Sciatic nerve (tissue), 2 donors: ENCODE data around the gene WDR27. TPM values are rescaled to one million over a fixed set of nuclear protein-coding genes. Genes with fewer than 3 reads are reported as not detected.

ENCODE experiments used
- ATAC-seq: fragments of 200-7000 bp; cut with Tn5 transposase; one replicate; pipeline ENCODE4 v1.9.1; 2020; ENCODE audit warnings: mild to moderate bottlenecking, moderate library complexity
- DNase-seq: peaks from one replicate; pipeline ENCODE4 v3.0.0-alpha.2; 2020; ENCODE audit warnings: low spot score
- intact Hi-C: fragments of 100-400 bp; cut with DNase I; formaldehyde crosslinking; loops from one replicate; pipeline ENCODE4 v1.14.2; 2022
- total RNA-seq: library from RNA; stranded (reverse); fragmentation: NEBNext Ultra II Directional; extraction: Animal tissue kit (Norgen Biotek cat#: 25700); gene quantifications from one replicate; pipeline ENCODE4 v1.2.1, GENCODE V29; 2021
- donor health status: DM: no; HTN: no; CAD: no.
- donor health status: DM: no; HTN: no; CAD: no.

WDR27 gene
- 58.5 TPM for total RNA-seq

DNA sequence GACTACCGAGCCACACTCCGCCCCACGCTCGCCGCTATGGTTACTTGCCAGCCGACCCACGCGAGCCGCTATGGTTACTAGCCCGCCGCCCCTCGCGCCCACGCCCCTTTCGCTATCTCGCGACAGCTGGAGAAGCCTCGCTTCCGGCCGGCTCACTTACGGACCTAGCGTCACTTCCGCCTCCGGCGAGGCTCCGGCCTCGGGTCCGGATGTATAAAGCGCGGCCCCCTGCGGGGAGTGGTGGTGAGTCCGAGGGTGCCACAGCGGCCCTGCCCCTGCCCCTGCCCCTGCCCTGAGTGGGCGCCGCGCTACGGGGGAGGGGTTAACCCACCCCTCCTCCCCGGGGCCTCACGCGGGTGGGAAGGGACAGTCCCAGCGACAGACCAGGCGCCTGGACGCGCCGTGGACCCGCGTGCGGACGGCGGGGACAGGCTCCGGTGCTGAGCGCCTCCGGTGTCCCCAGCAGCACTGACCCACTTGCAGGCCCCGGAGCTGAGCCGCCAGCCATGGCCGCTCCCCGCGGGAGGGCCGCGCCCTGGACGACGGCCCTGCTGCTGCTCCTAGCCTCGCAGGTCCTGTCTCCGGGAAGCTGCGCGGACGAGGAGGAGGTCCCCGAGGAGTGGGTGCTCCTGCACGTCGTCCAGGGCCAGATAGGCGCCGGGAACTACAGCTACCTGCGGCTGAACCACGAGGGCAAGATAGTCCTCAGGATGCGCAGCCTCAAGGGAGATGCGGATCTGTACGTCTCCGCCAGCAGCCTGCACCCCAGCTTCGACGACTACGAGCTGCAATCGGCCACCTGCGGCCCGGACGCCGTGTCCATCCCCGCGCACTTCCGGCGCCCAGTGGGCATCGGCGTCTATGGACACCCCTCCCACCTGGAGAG, at the start of gene WDR27, which contains the start of gene C6orf120:
WDR27 (minus strand) TSS at position 76 of the 886 bp plus-strand sequence. CDS start 13,024 bp downstream, outside the sequence.
C6orf120 (plus strand) TSS at position 173 of the 886 bp plus-strand sequence; CDS start at position 507, 334 bp downstream.
- peak; percentile 99 for ATAC-seq
- intact Hi-C loops = no loop called here

DNA sequence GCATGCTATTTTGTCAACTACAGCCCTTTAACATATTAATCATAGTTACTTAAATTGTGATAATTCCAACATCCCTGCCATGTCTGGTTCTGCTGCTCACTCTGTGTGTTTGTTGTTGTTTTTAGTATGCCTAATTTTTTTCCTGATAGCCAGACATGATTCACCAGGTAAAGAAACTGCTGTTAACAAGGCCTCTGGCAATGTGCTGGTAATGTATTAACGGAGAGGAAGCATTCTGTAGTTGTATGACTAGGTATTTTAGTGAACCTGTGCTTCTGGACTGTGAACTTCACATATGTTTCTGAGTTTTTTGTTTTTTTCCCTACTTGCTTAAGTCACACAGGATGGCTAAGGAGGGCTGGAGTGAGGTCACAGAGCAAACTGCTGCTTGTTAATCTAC, 44.7 kb upstream of the WDR27 start:
- ATAC-seq (no peak), DNase-seq (no peak)
- intact Hi-C loops = no loop called here

More for the DNA sequence above, at the start of gene WDR27, which contains the start of gene C6orf120:
- DNase-seq = peak; percentile 98

DNA sequence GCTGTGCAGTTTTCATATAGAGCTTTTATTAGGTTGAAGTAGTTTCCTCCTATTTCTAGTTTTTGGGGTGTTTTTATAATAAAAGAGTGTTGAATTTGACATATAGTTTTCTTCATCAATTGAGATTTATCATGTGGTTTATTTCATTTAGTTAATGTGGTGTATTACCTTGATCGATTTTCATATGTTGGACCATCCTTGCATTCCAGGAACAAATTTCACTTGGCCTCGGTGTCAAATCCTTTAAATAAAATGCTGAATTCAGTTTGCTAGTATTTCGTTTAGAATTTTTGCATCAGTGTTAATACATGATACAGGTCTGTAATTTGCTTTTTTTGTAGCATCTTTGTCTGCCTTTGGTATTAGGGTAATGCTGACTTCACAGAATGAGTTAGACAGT, 43.6 kb upstream of the WDR27 start:
- DNase-seq (no peak), ATAC-seq (no peak)
- intact Hi-C loops = no loop called here

DNA sequence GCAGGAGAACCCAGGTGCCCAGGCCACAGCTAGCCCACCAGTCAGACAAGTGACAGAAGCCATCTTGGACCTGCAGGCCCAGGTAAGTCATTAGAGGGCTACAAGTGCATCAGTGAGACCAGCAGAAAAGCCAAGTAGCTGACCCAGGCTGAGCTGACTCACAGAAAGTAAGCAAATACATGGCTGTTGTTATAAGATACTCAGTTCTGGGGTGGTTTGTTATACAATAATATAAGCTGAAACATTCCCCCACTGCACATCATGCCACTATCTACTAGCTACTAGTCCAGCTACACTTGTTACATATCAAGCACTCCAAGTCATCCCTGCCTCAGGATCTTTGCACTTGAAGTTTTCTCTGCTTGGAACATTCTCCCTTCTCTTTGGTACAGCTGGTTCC, 39.5 kb upstream of the WDR27 start:
- ATAC-seq = no peak
- no peak for DNase-seq
- intact Hi-C loops = no loop called here

DNA sequence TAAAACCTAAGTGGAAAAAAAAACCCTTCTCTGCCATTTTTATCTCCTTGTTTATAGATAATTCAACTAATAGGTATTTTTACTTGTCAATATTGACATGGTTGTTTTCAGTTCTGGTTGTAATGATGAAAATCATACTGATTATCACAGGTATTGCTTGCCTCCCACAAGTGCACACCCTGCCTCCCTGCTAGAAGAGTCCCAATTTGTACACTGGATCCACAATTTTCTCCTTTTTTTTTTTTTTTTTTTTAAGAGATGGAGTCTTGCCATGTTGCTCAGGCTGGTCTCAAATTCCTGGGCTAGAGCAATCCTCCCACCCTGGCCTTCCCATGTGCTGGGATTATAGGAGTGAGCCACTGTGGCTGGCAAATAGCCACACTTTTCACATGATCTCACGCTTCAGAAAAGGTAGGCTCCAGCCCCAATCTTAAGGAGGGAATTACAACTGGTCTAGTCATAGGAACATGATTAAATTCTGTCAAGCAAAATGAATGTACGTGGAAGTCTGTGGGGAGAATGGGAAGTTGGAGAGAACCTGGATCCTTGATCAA, 37.2 kb upstream of the WDR27 start:
- intact Hi-C loops = no loop called here
- ATAC-seq (no peak), DNase-seq (no peak)

DNA sequence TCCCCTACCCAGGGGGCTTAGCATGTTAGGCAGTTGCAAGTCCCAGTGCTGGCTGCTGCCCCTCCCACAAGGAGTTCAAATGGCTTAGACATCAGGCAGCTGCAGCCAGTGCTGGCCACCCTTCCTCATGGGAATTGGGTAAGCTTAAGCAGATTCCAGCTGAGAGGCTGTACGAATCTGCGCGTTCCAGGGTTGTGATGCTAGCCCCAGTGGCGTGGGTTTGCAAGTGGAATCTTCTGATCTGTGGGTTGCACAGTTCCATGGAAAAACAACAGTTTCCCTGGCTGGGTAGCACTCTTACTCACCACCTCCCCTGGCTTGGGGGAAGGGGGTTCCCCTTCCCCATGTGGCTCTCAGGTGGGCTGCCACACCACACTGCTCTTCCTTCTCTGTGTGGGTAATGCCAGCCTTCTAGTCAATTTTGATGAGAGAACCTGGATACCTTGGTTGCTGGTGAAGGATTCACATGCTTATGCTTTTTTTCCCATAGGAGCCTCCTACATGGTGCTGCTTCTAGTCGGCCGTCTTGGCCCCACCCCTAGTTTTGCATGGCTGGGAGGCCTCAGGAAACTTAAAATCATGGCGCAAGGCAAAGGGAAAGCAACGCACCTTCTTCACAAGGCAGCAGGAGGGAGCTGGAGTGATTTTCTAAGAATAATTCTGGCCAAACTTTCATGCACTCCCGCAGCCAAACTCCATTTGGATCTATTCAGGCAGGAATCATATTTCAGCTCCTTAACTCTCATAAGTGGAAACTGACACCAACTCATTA, 36.6 kb upstream of the WDR27 start:
- DNase-seq (no peak), ATAC-seq (peak; percentile 32)
- intact Hi-C loops = no loop called here

DNA sequence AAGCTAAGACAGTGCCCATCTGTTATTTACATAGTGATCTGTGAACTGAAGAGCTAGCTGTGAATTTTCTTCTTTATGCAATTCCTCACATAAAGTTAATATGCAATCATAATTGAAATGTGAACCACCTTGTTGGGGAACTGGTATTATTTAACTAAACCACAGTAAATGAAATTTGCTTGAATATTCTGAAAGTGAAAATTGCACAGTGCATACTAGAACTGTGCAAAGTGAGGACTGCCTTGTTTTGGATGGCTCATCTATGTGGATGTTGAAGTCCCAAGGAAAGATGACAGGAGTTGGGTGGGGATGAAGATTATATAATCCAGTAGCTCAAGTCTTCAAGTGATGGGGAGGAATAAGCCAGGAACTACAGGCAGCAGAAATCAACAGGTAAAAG, 28.1 kb upstream of the WDR27 start:
- DNase-seq = no peak
- ATAC-seq = no peak
- intact Hi-C loops = no loop called here

DNA sequence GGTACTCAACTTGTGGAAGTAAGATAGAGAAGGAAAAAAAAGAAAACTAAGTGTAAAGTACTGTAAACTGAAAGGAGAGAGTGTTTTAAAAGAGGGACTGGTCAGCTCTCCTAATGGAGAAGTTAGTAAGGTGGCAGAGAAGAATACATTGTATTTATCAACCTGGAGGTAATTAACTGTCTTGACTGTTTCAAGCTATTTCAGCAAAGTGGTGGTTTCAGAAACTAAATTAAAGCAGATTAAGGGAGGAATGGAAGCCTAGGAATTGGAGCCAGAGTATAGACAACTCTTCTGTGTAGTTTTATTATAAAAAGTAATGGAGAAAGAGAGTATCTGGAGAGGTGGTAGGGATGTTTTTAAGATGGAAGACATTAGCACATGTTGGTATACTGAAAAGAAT, 25.1 kb upstream of the WDR27 start:
- ATAC-seq (no peak), DNase-seq (no peak)
- intact Hi-C loops = no loop called here

DNA sequence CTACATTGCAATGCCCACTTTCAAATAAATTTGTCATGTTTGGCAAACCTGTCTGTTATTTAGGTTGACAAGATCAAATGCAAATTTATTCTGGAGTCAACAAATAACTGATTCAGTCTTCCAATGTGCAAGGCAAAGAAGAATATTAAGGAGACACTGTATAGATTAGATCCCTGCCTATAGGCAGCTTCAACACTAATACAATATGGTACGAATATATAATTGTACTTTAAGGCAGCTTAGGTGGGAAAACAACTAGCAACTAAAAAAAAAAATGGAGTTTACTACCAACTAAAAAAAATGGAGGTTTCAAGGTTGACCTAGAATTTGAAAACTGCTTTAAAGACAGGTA, 24.2 kb upstream of the WDR27 start:
- intact Hi-C loops = no loop called here
- DNase-seq (no peak), ATAC-seq (no peak)

DNA sequence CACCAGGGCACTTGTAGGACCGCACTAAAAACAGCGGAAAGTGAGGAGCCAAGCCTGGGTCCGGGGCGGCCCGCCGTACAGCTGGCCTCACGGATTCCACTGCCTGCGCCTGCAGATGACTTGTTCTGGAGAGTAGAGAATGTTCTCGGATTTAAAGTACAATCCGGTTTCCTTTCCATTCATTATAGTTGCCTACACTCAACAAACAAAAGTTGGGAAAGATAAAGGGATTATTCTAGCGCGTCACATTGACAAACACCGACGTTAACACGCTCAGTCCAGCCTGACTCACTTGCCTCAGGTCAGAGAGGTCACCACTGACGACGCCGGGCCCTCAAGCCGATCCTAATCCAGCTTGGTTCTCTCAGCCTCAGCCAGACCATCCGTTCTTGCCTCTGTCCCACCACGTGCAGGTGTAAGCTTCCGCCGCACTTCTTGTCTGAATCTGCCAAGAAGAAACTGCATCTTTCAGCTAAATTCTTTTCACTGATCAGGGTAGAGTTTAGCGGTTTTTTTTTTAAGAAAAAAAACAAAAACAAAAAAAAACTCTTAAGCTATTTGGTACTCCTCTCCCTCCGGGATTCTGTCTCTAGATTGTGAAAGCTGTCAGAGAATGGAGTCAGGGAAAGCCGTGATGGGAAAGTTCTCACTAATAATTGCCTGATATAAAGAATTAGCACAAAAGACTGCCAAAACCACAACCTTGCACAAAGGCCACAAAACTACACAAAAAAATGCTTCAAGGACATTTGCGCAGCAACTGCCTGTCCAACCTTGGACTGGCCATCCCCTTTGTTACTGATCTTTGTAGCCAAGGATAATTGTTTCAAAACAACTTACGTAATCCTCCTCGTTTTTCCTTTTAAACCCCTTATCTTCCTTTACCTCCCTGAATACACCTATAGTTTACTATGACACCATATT, 23.6 kb upstream of the WDR27 start:
- DNase-seq (peak; percentile 78), ATAC-seq (peak; percentile 81)
- intact Hi-C loops = no loop called here

DNA sequence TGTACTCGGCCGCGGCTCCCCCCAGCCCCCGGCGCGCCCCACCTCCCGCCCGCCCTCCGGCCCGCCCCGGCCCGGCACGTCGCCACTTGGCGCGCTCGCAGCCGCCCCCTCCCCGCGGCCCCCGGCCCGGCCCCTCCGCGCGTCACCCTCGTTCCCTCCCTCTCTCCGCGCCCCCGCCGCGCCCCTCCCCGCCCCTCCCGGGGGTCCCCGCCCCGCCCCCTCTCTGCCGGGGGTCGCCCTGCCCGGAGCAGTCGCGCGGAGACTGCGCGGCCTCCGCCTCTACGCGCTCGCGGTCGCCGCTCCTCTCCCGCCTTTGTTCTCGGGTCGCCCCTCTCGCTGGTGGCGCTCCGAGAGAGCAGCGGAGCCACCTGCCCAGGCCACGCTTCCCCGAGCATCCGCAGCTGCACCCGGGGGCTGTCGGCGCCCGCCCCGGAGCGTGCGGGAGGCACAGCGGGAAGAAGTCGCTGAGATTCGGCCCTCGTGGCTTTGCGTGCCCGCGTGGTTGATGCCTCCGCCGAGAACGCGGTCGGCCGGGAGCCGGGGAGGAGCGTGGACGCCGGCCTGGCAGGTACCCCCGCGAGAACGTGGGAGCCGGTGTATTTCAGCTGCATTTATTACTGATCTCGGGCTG, 22.8 kb upstream of the WDR27 start, which contains the start of gene PHF10:
PHF10 (minus strand) TSS at position 7 of the 631 bp plus-strand sequence. CDS start 569 bp downstream, outside the sequence.
- intact Hi-C loops = no loop called here
- DNase-seq = peak; percentile 75

DNA sequence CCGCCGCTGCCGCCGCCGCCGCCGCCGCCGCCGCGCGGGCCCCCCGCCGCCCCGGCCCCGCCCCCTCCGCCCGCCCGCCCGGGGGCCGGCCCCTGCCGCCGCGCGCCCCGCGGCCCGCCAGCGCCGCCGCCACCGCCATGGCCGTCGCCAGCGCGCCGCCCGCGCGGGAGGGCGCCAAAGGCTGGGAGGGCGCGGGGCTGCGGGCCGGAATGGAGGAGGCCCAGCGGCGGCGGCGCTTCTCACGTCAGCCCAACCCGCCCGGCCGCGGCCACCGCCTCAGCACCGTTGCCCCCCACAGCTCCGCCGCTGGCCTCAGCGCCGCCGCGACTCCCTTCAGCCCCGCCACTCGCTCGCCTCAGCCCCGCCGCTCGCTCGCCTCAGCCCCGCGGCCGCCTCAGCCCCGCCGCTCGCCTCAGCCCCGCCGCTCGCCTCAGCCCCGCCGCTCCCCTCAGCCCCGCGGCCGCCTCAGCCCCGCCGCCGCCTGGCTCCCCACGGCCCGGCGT, 22.2 kb upstream of the WDR27 start:
- intact Hi-C loops = no loop called here
- DNase-seq = peak; percentile 66
- no peak for ATAC-seq

More for the DNA sequence above, 22.8 kb upstream of the WDR27 start, which contains the start of gene PHF10:
- peak; percentile 45 for ATAC-seq

DNA sequence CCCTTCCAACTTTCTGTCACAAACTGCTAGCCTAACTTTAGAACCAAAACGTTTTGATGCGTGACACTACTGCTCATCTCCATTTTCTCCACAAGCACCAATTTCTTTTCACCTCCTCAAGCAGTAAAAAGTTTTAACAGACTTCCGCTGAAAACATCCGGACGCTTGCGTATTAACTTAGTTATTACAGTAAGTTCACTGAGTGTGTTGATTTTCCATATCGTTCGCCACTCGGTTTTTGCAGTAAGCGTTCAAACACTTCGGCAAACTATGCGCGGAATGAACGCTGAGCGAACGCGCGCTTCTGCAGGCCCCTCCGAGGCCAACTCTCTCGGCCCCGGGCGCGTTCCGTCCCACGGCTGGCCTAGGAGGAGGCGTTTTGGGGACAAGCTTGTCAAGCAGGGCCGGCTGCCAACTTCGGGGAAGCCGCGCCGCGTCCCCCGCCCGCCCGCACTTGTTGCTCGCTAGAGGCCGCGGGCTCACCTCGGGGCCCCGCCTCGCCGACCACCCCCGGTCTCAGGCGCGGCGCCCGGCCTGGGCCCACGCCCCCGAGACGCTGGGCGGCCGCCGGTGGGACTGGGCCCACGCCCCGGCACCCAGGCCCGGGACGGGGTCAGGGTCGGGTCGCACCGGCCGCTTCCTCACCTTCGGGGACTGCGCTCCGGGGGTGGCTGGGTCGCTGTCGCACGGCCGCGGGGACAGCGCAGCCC, 21.5 kb upstream of the WDR27 start:
- intact Hi-C loops = no loop called here

DNA sequence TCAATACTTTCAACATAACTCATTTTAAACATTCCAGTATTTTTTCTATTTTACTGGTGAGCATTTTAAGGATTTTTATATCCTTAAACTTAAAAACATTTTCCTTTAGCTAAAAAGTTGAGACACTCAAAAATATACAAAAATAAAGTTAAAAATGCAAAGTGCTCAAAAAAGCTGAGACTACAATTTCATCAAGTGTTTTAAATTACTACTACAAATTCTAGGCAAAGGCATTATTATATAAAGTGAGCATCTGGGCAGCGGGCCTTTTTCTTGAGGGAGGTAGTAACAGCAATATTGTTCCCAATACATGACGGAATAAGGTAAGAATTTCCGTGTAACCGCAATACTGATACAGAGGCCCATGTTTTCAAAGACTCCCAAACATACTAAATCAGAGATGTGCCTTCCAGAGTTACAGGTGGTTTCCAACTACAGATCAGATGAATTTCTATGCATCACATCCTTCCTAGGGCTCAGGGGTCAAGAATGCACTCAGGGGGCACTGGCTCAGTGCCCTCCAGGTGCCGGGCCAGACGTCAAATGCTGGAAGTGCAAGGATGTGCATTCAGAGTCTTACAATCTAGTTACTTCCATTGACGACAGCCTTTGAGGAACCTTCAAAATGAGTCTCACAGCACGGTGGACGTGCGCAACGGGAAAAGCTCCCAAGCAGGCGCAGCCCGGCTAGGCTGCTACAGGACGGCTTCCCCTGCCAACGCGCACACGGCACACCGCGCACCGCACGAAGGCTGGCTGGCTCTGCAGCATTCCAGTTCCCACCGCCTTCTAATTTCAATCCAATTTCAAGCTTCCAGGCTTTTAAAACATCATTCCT, 20.8 kb upstream of the WDR27 start:
- intact Hi-C loops = no loop called here
- DNase-seq = no peak
- ATAC-seq = peak; percentile 72

More for the DNA sequence above, 21.5 kb upstream of the WDR27 start:
- ATAC-seq (peak; percentile 69), DNase-seq (peak; percentile 86)

DNA sequence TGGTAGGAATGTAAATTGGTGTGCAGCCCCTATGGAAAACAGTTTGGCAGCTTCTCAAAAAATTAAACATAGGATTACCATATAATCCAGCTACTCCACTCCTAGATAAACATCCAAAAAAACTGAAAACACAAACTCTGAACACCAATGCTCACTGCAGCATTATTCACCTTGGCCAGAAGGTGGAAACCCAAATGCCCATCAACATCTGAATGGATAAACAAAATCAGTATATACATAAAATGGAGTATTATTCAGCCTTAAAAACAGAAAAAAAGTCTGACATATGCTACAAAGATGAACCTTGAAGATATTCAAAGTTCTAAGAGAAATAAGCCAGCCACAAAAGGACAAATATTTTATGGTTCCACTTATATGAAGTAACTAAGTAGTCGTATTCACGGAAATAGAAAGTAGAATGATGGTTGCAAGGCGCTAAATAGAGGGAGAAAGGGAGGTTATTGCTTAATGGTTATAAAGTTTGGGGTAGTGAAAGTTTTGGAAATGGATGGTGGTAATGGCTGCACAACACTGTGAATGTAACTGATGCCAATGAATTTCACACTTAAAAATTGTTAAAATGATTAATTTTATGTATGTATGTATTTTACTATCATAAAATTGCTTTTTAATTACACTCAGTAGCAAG, 18.5 kb upstream of the WDR27 start:
- DNase-seq = no peak
- intact Hi-C loops = no loop called here
- no peak for ATAC-seq

DNA sequence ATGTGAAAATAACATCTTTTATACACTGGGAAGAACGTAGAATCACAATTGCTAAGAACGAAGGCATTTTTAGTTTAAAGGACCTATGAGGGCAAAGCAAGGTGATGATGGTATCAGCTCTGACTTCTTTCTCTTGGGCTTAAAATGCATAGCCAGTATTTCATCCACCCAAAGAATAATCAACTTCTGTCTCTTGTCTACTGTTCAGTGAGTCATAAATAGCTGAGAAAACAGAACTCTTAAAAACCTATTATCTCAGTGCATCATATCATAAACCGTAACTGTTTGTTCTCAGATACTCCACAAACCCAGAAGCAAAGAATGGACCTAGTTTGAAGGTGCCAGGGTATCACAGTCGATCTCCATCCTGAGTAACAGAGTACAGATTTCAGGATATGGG, 17.3 kb upstream of the WDR27 start:
- ATAC-seq = no peak
- intact Hi-C loops = no loop called here
- no peak for DNase-seq
